Vagina (tissue), 2 donors: ENCODE results near the gene DYSF.

Source experiments
- CTCF ChIP-seq, 3 experiments: fragments of 450-650 bp in 2 of 3; fragments of 200-600 bp in 1 of 3; sonication (generic) in 1 of 3; IDR thresholded peaks; one replicate each; pipeline ENCODE4 v1.5.1; 2017 to 2019; ENCODE audit warnings: antibody characterized with exemption in 3 of 3, mild to moderate bottlenecking in 2 of 3, moderate library complexity in 2 of 3
- POLR2A ChIP-seq, 2 donors: fragments of 450-650 bp; IDR thresholded peaks; one replicate each; pipeline ENCODE4 v1.6.1; 2017; ENCODE audit warnings: antibody characterized with exemption in 2 of 2, mild to moderate bottlenecking in 2 of 2, moderate library complexity in 2 of 2
- POLR2AphosphoS5 ChIP-seq, 2 donors: sonication (generic); formaldehyde crosslinking; IDR thresholded peaks; one replicate each; pipeline ENCODE4 v1.9.0; 2017; ENCODE audit warnings: antibody characterized with exemption in 2 of 2, mild to moderate bottlenecking in 2 of 2, low read depth in 1 of 2; ENCODE audit not compliant: insufficient read depth in 1 of 2

GRCh38 chr2:71467180-71467815, 13.9 kb downstream of the DYSF start:
- TF ChIP-seq POLR2A (IDR thresholded peaks at IDR 0.05) (no peak), CTCF (IDR thresholded peaks at IDR 0.05) (no peak), POLR2AphosphoS5 (IDR thresholded peaks at IDR 0.05; ENCODE audit: insufficient read depth in 1 of 2, low read depth in 1 of 2) (no peak)
